ENCODE data around the gene SH2D3C.

SH2D3C gene

GRCh38 chr9:127735530-127736185 is 42.8 kb downstream of the SH2D3C start:
- no peak for DNase-seq

- peak; percentile 96 for DNase-seq
Measured at GRCh38 chr9:127734747-127735529, 43.5 kb downstream of the SH2D3C start, which contains the start of gene TOR2A. TSS of gene TOR2A (minus strand) at chr9:127735294. CDS start at chr9:127735270, 24 bp downstream.

GRCh38 chr9:127734247-127734746 is 44.2 kb downstream of the SH2D3C start:
- no peak for DNase-seq

- DNase-seq, result no peak
Measured at GRCh38 chr9:127733614-127734013, 44.9 kb downstream of the SH2D3C start.

- no peak for DNase-seq
Measured at GRCh38 chr9:127732444-127732843, 46.0 kb downstream of the SH2D3C start.

DNA sequence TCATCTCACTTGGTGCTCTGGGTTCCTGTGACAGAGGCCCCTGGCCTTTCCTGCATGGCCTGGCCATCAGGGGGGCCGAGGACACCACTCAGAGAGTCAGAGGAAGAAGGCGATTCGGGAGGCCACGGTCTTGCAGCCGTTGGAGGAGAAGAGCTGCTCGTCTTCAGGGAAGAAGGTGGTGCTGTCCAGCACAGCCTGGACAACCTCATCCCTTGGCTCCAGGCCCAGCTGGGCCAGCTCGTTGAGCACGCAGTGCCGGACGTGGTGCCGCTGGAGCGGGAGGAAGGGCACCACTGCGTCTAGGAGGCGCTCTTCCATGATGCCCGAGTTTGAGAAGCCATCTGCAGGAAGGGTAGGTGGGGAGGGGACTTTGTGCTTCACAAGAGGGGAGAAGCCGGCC is 46.5 kb downstream of the SH2D3C start:
- DNase-seq, result no peak

GRCh38 chr9:127730799-127731410 is 47.6 kb downstream of the SH2D3C start:
- no peak for DNase-seq

DNA sequence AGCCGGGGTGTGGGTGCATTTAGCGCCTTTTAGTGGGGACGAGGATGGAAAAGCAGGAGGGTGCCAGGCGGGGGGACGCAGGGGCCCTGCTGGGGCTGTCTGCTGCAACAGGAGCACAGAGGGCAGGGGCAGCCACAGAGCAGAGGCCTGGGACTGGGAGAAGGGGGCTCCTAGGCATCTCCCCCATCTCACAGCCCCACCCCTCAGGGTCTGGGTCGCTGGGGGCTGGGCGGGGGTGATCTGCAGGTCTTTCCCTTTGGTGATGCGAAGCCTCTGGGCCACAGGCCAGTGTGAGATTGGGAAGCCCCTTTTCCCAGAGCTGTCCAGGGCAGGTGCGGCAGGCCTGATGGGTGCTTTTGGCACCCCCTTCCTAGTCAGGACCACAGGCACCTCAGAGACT is 48.2 kb downstream of the SH2D3C start:
- DNase-seq, result no peak

GRCh38 chr9:127729522-127730256 is 48.8 kb downstream of the SH2D3C start:
- DNase-seq, result no peak

DNA sequence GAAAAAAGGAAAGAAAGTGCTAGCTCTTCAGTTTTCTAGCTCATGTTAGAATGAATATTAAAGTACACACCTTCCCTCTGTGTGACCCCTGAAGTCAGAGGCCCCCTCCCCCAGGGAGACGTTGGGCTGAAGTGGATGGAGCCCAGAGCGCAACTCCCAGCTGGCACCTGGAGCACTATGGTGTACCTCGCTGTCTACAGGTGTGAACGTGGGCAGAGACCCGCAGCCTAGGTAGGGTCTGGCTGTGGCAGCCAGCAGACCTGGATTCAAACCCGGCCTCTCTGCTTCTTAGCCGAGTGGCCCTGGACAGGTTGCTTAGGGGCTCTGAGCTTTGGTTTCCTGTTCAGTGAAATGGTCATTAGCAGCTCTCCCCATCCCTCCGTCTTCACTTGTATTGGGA is 49.7 kb downstream of the SH2D3C start:
- DNase-seq, result no peak

- no peak for DNase-seq
Measured at GRCh38 chr9:127726871-127727270, 51.6 kb downstream of the SH2D3C start.

- no peak for DNase-seq
Measured at GRCh38 chr9:127724012-127724411, 54.5 kb downstream of the SH2D3C start.

GRCh38 chr9:127723444-127723843 is 55.0 kb downstream of the SH2D3C start:
- DNase-seq, result peak; percentile 66

GRCh38 chr9:127723013-127723412 is 55.5 kb downstream of the SH2D3C start:
- DNase-seq, result no peak

GRCh38 chr9:127722055-127722745 is 56.3 kb downstream of the SH2D3C start:
- no peak for DNase-seq

DNA sequence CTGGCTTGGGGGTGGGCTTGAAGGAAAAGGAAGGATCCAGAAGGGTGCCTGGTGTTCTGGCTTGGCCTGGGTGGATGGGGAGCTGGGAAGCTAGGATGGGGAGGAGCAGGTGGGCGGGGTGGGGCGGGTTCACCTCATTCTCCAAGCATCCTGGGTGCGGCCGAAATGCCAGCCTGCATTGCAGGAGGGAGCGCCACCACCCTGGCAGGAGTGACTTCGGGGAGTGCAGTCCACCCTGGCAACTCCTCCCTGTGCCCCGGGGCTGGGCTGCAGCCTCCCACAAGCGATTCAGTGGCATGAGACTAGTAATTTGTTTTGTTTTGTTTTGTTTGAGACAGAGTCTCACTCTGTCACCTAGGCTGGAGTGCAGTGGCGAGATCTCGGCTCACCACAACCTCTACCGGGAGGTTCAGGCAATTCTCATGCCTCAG is 57.1 kb downstream of the SH2D3C start:
- no peak for DNase-seq

- DNase-seq, result no peak
Measured at GRCh38 chr9:127720865-127721227, 57.6 kb downstream of the SH2D3C start.

GRCh38 chr9:127720031-127720864 is 58.2 kb downstream of the SH2D3C start:
- no peak for DNase-seq

DNA sequence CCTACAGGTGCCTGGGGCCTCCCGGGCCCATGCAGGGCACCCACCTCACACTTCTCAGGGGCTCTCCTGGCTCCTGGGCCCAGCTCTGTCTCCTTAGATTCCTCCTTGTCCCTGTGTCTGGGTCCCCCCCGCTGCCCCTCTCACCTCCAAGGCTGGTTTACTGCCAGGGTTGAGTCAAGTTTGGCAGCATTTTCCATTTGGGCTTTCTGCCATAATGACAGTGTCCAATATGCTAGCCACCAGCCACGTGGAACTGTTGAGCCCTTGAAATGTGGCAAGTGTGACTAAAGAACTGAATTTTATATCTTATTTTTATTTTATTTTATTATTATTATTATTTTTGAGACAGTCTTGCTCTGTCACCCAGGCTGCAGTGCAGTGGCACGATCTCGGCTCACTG is 60.7 kb downstream of the SH2D3C start:
- no peak for DNase-seq

DNA sequence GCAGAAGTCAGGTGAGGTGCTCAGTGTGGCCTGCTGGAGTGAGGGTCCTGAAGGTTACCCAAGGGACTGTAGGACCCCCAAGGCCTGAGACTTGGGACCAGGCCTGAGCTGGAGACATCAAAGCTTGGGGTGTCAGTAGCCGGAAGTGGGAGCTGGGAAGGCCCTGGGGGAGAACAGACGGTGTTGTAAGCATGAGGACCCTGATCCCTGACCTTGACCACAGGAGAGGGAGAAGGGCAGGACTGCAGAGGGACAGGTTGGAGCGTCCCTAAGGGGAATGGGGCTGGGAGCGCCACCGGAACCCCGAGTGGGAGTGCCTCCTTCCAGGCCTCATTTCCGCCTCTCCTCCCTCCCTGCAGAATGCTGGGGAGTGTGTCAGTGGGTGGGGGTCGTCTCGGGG is 62.1 kb downstream of the SH2D3C start:
- DNase-seq, result no peak

All from fibroblast of skin of right biceps (primary cell).